PC-3 (cell line): ENCODE measurements around the gene EED. TPM values are rescaled to one million over a fixed set of nuclear protein-coding genes. Genes with fewer than 3 reads are reported as not detected.

ENCODE experiments used
- ATAC-seq: fragments of 200-7000 bp; cut with Tn5 transposase; 2 replicates; pipeline ENCODE4 v1.9.1; 2020; ENCODE audit warnings: mild to moderate bottlenecking, moderate library complexity
- BruUV-seq: library from RNA; stranded (reverse); fragments of 400-500 nt; replicated peaks from 2 replicates; lab custom pipeline; 2021; lab: Mats Ljungman, UMichigan
- CTCF ChIA-PET: fragments of 300-600 bp; sonication (Branson Sonifier 250); formaldehyde crosslinking; loops from one replicate; lab custom pipeline; 2022; ENCODE audit warnings: antibody characterized with exemption; lab: Charles Lee
- POLR2A ChIA-PET: fragments of 300-600 bp; sonication (Branson Sonifier 250); formaldehyde crosslinking; loops from one replicate; lab custom pipeline; 2022; ENCODE audit warnings: antibody characterized with exemption; ENCODE audit not compliant: unreplicated experiment; lab: Charles Lee
- DNase-seq: peaks from one replicate; pipeline ENCODE4 v3.0.0-alpha.2; 2015
- H2AFZ ChIP-seq: fragments of 300-600 bp; sonication (generic); 2 replicates; pipeline ENCODE4 v1.6.0; 2016; ENCODE audit warnings: antibody characterized with exemption, low read length
- H3F3A ChIP-seq: fragments of 300-600 bp; sonication (generic); one replicate; pipeline ENCODE4 v1.6.0; 2017; ENCODE audit warnings: antibody characterized with exemption, low read length, control low read depth, mild to moderate bottlenecking; ENCODE audit not compliant: unreplicated experiment
- H3K27ac ChIP-seq: fragments of 300-600 bp; sonication (generic); 2 replicates; pipeline ENCODE4 v1.5.1; 2016; ENCODE audit warnings: mild to moderate bottlenecking, low read length
- H3K27me3 ChIP-seq: fragments of 300-600 bp; sonication (generic); 2 replicates; pipeline ENCODE4 v1.6.1; 2016; ENCODE audit warnings: low read length, mixed read lengths
- H3K36me3 ChIP-seq: fragments of 300-600 bp; sonication (generic); 2 replicates; pipeline ENCODE4 v1.6.1; 2016; ENCODE audit warnings: low read depth, mixed run types, low read length, mixed read lengths
- H3K4me1 ChIP-seq: fragments of 300-600 bp; sonication (generic); 2 replicates; pipeline ENCODE4 v1.5.1; 2016; ENCODE audit warnings: low read length; ENCODE audit not compliant: insufficient read depth
- H3K4me2 ChIP-seq: fragments of 300-600 bp; sonication (generic); 2 replicates; pipeline ENCODE4 v1.6.0; 2016; ENCODE audit warnings: low read length
- H3K4me3 ChIP-seq: fragments of 300-600 bp; sonication (generic); 2 replicates; pipeline ENCODE4 v1.5.1; 2016; ENCODE audit warnings: mild to moderate bottlenecking, low read length, mixed read lengths
- H3K79me2 ChIP-seq: fragments of 300-600 bp; sonication (generic); 2 replicates; pipeline ENCODE4 v1.6.1; 2017; ENCODE audit warnings: low read length, mixed read lengths
- H3K9ac ChIP-seq: fragments of 300-600 bp; sonication (generic); 2 replicates; pipeline ENCODE4 v1.6.0; 2016; ENCODE audit warnings: mild to moderate bottlenecking, low read length
- H3K9me2 ChIP-seq: fragments of 300-600 bp; sonication (generic); replicated peaks from 2 replicates; pipeline ENCODE4 v1.6.1; 2016; ENCODE audit warnings: mixed run types, low read length, mixed read lengths
- H3K9me3 ChIP-seq: fragments of 300-600 bp; sonication (generic); 2 replicates; pipeline ENCODE4 v1.6.1; 2016; ENCODE audit warnings: low read length, mixed read lengths
- H4K20me1 ChIP-seq: fragments of 300-600 bp; sonication (generic); 2 replicates; pipeline ENCODE4 v1.6.1; 2016; ENCODE audit warnings: low read length, mixed read lengths
- EZH2 ChIP-seq: fragments of 300-600 bp; sonication (generic); IDR thresholded peaks from one replicate; pipeline ENCODE4 v1.6.1; 2017; ENCODE audit warnings: antibody characterized with exemption, mild to moderate bottlenecking, low read length; ENCODE audit not compliant: unreplicated experiment
- EZH2phosphoT487 ChIP-seq: fragments of 300-600 bp; sonication (generic); IDR thresholded peaks from 2 replicates; pipeline ENCODE4 v1.6.1; 2018; ENCODE audit warnings: mild to moderate bottlenecking, antibody characterized with exemption, low read length, borderline replicate concordance
- intact Hi-C: fragments of 100-400 bp; cut with micrococcal nuclease; formaldehyde crosslinking; loops from 2 replicates; pipeline ENCODE4 v1.9.0; 2023
- total RNA-seq: library from RNA; depleted of rRNA; stranded (reverse); fragments of >200 nt; gene quantifications from 2 replicates; pipeline ENCODE4 v1.2.3, GENCODE V29; 2014
- TF ChIP-seq, protein P1 (sequence below): fragments of 300-600 bp; sonication (generic); conservative IDR thresholded peaks from 2 replicates; pipeline ENCODE4 v1.5.1; 2017; ENCODE audit warnings: antibody characterized with exemption, low read depth, mild to moderate bottlenecking, low read length

The EED gene
- total RNA-seq, 1 experiment from 2014 or later: 17.6 TPM

DNA sequence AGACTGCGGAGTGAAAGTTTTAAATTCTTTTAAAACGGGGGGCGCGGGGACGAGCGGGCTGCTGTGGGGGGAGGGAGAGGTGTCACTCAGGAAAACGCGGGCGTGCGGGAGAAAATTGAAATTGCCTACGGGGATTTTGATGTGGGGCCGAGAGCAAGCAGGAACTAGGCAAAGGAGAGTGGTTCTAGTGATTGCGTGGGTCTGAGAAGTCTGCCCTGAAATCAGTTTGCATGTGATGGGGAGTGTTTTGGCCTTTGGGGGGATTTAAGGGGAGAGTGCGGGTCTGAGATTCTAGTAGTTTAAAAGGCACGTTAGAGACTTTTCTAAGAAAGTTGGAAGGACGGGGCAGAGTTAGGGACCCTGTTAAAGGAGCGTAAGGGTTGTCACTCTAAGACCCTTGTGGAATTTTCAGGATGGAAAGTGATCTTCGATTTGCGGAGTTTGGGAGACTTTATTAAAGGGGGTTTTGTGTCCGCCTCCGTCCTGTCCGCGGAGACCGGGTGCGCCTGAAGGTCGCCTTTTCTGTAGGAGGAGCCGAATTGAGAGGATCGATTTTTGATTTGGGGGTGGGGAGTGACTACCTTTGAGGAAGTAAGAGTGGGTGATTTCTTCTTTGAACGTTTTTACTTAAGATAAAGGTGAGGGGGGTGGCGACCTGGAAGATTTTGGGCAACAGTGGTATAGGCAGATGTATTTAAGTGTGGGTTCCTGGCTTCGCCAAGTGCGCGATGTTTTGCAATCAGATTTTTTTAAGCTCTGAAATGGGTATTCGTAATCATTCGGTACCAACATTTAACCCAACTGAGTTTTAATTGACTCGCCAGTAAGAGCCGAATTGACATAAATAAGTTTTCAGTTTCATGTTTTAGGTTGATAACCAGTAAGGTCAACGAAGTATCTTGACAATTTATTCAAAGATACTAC is 1.1 kb downstream of the EED start:
- no peaks in the 10 kb centered on the region for H3K9me2 ChIP-seq
- H4K20me1 ChIP-seq: peaks cover 28% of the 10 kb centered on the region
- ChIA-PET POLR2A (interaction anchor here (0.7 kb wide), 2 partner anchors 176 to 598 kb away, joined by 4 to 7 read pairs; partner anchors contain the start of gene TMEM126A), CTCF (no interaction called here)
- H3K27me3 ChIP-seq: no peaks in the 10 kb centered on the region
- peak overlapping the region; percentile 85 for H2AFZ ChIP-seq
- H3K9ac ChIP-seq: peak overlapping the region; percentile 98
- no TSS peak for BruUV-seq
- no peaks in the 10 kb centered on the region for H3K9me3 ChIP-seq
- H3K4me1 ChIP-seq: peaks cover 25% of the 10 kb centered on the region
- H3F3A ChIP-seq: no peaks in the 10 kb centered on the region
- peak overlapping the region; percentile 85 for H3K4me3 ChIP-seq
- ATAC-seq: no peak; the same call in 1 of the 2 replicates
- H3K27ac ChIP-seq: peak overlapping the region; percentile 95
- TF ChIP-seq, protein P1, sequence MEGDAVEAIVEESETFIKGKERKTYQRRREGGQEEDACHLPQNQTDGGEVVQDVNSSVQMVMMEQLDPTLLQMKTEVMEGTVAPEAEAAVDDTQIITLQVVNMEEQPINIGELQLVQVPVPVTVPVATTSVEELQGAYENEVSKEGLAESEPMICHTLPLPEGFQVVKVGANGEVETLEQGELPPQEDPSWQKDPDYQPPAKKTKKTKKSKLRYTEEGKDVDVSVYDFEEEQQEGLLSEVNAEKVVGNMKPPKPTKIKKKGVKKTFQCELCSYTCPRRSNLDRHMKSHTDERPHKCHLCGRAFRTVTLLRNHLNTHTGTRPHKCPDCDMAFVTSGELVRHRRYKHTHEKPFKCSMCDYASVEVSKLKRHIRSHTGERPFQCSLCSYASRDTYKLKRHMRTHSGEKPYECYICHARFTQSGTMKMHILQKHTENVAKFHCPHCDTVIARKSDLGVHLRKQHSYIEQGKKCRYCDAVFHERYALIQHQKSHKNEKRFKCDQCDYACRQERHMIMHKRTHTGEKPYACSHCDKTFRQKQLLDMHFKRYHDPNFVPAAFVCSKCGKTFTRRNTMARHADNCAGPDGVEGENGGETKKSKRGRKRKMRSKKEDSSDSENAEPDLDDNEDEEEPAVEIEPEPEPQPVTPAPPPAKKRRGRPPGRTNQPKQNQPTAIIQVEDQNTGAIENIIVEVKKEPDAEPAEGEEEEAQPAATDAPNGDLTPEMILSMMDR: no peak
- TF ChIP-seq EZH2phosphoT487 (no peak), EZH2 (no peak)
- intact Hi-C loops: loop anchor here (2.0 to 10.0 kb wide), 2 partner anchors 177 to 581 kb away; partner anchors contain the start of genes CREBZF and PICALM
- H3K4me2 ChIP-seq: peak overlapping the region; percentile 89
- H3K36me3 ChIP-seq: 0 out of 2 replicates have a peak, but pooled peaks cover 4% of the 10 kb centered on the region
- no peak for DNase-seq
- H3K79me2 ChIP-seq: peaks cover 56% of the 10 kb centered on the region

DNA sequence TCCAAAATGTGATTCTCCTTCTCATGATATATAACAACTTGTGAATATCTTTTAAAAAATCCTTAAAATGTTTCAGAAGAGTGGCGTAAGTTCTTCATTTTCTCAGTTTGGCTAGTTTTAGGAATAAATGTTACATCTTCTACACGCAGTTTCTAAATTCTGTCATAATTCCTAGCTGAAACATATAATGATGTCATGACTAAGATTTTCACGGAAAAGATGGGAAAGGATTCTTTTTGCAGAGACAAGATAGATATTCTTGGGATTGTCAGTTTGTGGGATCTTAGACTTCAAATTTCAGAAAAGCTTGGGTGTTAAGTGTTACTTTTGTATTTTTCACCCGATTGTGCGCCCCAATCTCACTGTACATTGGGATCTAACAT is 1.7 kb downstream of the EED start:
- Histone ChIP-seq H2AFZ (no peak overlapping the region), H3K36me3 (0 out of 2 replicates have a peak, but pooled peaks cover 4% of the 10 kb centered on the region), H3K79me2 (peaks cover 62% of the 10 kb centered on the region), H3K27ac (no peak overlapping the region), H3K9me3 (no peaks in the 10 kb centered on the region), H3F3A (no peaks in the 10 kb centered on the region), H3K4me3 (peak overlapping the region; percentile 85), H3K4me2 (peak overlapping the region; percentile 89), H3K9me2 (no peaks in the 10 kb centered on the region), H3K27me3 (no peaks in the 10 kb centered on the region), H4K20me1 (peaks cover 28% of the 10 kb centered on the region), H3K4me1 (peaks cover 25% of the 10 kb centered on the region), H3K9ac (peak overlapping the region; percentile 98)
- ATAC-seq (no peak), DNase-seq (no peak)
- intact Hi-C loops: loop anchor here (10.0 kb wide), 1 partner anchor 581 kb away; the partner anchor contains the start of gene CREBZF
- TF ChIP-seq EZH2 (no peak), EZH2phosphoT487 (no peak)
- TF ChIP-seq, protein P1: no peak
- ChIA-PET POLR2A (no interaction called here), CTCF (no interaction called here)
- BruUV-seq: TSS peak; percentile 38
